Measurements from ENCODE around the gene AFF3. TPM values are rescaled to one million over a fixed set of nuclear protein-coding genes. Genes with fewer than 3 reads are reported as not detected.
"Not testable (repeated sequence)": the region's sequence is repeated elsewhere in the genome, so short reads cannot be mapped to it uniquely, and the experiment has no call there.

The AFF3 gene
- total RNA-seq, 1 donor from 2014 or later, result 25.6 TPM

DNA sequence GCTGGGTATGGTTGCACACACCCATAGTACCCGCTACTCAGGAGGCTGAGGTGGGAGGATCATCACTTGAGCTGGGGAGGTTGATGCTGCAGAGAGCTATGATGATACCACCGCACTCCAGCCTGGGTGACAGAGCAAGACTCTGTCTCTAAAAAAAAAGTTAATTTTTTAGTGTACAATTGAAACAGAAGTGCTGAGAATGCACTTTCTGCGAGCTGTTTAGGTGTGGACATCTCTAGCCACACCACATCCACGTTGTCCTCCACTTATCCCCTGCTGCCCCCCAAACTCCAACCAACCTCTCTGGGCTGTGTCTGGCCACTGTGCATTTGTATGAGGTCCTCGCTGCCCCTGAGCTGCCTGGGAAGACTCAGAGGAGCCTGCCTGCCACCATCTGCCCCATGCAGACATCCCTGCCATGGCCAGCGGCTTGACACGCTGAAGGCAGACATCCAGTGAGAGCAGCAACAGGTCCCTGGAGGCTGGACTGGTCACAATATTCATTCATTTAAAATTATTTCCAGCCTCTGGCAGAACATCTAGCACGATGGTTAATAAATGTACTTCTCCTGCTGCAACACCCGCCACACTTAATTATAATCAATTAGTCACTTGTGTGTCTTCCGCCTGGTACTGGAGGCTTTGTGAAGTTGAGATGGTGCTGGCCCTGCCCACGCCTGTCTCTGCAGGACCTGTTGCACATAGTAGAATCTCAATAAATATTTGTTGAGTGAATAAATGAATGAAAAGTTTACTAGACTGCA is 3.7 kb upstream of the AFF3 start:
- DNase-seq (ENCODE audit: low spot score), result no peak

DNA sequence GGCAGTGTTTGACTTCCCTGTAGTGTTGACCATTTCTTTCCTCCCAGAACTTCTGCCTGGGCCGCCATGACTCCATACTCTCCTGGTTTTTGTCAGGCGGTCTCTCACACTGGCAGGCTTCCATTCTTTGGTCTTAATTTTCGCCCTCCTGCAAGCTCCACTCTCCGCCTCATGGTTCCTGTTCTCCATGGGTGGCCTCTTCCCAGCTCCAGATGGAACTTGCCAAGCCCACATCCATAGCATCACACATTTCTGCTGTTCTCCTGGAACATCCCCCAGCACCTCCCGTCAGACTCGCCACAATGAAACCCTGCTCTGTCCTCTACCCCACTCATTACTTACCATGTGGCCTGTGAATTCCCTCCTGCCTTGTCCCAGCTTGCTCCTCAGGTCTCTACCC is 896 bp upstream of the AFF3 start:
- no peak for DNase-seq (ENCODE audit: low spot score)

DNA sequence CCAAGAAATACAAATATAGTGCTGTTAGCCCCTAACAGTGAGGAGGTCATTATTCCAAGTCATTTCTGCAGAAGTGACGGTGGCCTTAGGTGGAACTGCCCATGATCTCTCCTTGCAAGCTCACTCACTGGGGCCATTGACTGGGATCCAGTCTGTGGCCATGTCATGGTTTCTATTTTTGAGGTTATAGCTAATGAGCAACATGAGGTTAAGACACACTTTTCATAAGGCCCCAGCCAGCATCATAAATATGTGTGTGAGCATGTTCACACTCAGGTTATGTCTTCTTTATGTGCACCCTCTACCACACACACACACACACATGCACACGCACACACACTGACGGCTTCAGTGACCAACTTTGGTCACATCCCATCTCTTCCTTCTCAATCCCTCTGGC is 484 bp downstream of the AFF3 start:
- DNase-seq (ENCODE audit: low spot score), result no peak

DNA sequence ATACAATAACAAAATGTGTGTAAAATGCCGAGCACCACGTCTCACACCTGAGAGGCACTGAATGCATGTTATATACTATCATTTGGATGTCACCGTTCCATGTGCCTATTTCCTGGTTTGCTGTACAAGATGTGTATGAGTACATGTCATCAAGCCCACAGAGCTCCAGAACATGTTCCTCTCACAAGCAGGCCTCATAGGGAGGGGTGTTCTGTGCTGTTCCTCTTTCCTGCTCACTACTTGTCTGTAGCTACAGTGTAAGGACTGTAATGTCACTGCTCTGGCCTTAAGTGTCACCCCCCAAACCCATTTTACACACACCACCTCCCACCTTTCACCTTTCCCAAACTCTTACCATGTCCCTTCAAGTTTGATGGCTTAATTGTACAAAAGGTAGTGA is 1.8 kb downstream of the AFF3 start:
- no peak for DNase-seq (ENCODE audit: low spot score)

DNA sequence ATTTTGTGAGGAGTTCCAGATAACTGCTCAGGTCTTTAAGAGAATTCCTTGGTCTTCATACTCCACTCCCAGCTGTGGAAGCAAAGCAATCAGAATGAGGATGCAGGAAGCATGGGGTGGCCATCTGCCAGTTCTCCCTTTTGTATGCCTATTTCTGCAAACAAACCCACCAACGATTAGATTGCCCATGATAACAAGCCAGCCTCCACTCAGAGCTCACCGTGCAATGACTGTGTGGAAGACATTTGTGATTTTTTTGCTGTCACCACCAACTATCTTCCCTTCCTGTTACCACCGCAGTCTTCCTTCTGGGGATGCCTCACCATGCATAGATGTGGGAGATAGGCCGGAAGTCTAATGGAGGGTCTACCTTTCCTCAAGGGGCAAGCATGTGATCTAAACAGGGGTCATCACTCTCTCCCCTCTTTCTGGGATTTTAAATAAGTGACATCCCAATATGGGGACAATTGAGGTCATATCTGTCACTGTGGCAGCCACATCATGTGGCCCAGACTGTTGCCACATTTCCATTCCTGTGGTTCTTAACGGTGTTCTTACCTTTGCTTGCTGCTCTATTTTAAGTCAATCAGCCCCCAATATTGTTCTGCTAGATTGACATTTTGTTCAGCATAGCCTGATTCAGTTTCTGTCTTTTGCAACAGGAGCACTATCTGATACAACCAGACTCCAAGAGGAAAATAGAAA is 4.4 kb downstream of the AFF3 start:
- DNase-seq (ENCODE audit: low spot score), result no peak

DNA sequence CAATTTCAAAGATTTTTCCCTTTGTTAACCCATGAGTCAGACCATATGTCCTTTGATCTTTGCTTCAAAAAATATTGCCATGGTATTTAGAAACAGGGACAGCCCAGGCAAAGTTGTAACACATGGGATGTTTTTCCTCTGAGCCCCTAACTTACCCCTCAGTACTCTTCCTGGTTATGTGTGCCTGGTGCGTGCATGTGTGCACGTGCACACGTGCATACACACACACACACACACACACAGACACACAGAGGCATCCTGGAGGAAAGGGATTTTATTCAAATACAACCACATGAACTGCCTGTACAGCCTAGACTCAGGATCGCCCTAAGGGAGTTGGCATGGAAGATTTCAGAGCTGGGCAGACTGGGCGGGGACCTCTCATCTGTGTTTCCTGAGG is 5.1 kb downstream of the AFF3 start:
- DNase-seq (ENCODE audit: low spot score), result no peak

DNA sequence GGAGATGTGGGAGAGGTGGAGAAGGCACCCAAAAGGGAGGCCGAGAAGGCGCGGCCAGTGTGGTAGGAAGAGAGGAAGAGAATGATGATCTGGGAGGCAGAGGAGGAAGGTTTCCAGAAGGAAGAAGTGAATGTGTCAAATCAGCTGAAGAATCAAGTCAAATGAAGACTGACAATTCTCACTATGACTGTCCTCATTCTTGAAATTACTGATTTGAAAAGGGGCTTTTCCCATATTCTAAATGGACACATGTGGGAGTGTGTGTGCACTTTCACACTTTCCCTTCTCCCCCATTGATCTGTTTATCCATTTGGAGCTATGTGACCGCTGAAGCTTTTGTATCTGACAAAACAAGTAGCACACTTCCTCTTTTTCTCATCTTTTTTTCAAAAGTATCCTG is 6.1 kb downstream of the AFF3 start:
- no peak for DNase-seq (ENCODE audit: low spot score)

DNA sequence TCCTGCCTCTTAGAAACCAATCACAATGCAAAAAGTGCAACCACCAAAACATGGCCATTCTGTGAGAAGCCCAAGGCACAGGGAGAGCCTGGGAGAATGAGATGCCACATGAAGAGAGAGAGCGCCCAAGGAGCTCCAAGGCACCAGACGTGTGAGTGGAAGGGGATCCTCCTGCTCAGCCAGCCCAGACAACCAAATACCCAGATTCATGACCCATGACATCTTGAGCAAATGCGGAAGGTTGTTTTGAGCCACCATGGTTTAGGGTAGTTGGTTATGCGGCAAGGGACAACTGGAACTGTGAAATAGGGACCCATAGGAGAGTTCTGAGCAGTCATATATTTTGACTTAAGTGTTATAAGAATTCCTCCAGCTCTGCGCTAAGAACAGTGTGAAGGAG is 7.0 kb downstream of the AFF3 start:
- no peak for DNase-seq (ENCODE audit: low spot score)

DNA sequence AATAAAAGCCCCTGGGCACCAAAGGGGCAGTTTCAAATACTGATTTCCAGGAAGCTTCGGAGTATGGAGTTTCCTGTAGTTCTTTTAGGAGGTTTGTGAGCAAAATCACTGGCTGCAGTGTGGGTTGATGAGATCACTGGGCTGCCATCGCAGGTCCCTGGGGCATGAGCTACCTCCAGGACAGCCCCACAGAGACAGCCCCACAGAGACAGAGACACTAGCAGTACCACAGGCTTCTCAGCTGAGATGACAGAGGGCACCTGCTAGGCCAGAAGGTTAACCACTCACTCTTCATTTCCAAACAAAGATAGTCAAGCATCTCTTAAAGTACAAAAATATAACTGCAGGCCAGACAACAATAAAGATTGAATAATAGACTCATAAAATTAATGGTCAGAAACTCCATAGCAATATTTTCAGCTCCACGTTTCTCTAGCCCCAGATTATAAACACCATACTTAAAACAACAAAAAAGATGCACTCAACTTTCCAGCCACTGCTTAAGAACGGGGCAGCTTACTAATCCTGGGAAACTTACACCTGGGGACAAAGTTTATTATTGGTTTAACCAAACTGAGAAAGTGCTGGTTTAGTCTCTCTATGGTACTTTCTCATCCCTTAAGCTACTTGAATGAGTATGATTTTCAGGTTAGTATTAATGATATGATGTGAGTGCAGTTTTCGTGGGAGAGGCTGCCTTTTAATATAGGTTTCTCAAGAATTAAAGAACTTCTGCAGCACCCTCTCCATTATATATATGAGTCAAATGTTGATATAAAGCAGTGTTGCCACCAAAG is 11.6 kb downstream of the AFF3 start:
- DNase-seq (ENCODE audit: low spot score), result no peak

DNA sequence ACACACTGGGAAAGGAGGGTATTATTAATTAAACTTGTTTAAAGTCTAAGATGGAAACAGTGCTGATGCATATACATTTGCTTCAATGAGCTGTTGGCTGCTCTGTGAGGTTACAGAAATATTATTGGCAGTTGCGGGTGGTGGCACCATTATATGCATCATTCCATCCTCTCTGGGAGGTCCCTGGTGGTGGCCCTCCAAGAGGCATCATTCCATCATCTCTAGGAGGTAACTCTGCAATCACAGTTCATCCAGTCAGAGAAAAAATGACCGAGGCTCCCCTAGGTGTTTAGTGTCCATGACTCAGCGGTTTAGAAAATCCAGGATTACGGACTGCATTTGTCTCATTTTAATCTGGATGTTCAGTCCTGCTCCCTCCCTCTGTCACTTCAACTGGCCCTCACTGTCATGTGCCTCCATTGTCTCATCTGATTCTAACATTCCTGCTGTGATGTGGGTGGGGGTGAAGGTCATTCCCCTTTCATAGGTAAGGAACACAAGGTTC is 15.4 kb downstream of the AFF3 start:
- DNase-seq (ENCODE audit: low spot score), result no peak

DNA sequence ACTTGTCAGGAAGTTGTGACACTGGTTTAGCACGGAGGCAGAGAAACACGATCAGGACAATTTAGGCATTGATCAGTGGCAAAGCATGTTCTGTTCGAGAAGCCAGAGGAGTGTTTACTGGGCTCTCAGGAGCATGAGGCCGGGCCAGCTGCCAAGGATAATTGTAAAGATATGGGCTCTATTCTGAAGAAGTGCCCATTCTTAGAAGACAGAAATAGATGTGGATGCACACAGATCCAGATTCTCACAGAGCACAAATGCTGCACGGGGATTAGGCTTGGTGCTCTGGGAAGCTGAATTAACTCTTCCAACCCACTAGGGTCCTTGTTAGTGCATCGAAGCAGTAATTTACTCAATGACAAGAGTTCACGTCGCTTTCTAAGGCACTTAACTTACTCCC is 16.2 kb downstream of the AFF3 start:
- DNase-seq (ENCODE audit: low spot score), result no peak

DNA sequence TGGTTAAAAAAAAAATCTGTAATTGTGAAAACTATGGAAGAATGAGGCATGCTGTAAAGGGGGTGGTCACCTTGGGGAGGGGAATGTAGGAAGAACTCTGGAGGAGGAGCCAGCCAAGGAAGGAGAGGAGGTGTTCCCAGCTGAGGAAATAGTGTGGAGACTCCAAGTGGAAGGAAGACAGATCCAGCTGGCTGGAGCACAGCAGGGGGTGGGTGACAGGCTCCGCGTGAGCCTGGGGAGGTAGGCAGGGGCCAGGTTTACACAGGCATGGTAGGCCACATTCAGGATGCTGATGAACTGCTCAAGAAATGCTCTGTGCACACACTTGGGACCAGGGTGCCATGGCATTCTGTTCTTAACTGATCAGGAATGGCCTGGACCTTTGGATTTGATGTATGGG is 16.8 kb downstream of the AFF3 start:
- DNase-seq (ENCODE audit: low spot score), result no peak

DNA sequence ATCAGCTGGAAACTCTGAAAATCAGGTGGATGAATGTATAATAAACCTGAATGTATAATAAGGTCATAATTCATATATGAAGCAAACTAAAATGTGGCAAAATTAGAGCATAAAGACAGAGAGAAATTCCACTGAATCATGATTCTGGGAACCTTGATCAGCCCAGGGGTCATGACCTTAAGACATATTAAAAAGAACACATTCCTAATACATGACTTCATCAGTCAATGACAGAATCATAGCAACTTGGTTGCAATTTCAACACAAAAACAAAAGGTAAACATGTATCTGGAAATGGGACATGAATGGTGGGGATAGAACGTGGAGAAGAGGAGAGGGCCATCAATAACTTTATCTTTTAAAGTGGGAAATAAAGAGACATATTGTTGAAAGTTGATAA is 17.6 kb downstream of the AFF3 start:
- no peak for DNase-seq (ENCODE audit: low spot score)

DNA sequence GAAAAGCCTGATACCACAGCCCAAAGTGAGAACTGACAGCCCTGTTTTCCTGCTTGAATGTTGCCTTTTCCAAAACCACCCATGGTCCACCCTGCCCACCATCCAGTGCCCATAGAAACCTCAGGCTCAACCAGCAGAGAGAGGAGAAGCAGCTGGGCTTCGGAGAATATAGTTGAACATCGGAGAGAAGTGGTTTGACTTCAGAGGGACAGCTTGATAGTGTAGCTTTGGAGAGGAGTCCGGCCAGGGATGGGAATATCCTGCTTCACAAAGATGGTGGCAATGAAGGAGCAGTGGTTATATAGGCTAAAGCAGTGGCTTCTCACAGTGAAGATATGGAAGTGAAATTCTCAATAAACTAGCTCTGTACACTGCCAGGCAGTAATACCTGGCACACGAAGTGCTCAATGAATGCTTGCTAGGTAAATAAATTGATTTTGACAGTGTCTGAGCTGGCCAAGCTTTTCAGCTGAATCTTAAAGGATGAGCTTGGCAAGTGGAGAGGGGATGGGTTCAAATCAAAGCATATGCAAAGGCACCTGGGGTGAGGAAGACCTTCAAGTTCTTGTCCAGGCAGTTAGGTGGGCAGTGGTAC is 21.2 kb downstream of the AFF3 start:
- DNase-seq (ENCODE audit: low spot score), result no peak

DNA sequence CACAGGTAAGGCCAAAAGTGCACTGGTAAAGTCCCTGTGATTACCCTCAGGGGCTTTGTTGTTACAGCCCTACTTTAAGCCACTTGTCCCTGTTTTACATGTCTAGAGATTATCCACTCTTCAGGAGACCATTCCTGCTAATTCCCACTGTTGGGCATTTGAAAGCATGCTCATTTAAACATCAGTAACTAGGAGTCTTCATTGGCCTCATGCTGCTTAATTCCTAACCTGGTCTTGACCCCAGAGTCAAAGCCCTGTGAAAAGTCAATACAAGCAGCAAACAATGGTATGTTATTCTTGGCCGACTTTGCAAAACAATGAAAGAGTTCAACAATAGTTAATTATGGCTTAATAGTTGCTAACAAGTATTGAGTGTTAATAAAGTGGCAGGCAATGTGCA is 23.2 kb downstream of the AFF3 start:
- no peak for DNase-seq (ENCODE audit: low spot score)

DNA sequence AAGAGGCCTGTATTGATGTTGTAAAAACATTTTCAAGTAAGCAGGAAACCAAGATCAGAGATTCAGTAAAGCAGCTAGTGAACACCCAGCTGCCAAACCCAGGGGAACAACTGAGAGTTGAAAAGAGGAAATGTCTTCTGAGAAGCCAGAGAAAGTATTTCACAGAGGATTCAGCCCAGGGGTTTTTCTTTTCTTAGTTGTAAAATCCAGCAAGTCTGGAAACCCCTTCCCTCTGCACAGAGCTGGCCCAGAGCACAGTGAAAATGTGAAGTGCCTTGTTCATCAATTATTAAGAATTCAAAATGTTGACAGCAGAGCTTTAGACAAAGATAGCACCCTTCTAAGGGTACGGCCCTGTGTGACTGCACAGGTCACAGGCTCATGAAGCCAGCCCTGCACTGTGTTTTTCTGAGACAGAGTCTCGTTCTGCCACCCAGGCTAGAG is 28.4 kb downstream of the AFF3 start:
- DNase-seq (ENCODE audit: low spot score), result no peak

DNA sequence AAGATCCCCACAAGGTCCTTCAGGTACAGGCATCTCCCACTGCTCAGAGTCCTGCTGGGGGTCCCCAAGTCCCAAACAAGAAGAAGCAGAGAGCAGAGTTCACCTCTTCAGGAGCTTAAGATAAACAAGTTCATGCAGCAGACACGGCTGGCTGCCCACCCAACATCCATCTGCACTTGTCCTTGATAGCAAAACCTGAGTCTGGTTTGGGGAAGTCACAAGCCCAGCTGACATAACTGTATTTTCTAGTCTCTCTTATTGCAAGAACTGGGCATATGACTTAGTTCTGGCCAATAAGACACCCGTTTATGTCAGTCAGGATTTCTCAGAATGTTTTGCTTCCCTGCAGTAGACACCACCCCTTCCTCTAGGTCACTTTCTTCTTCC is 31.8 kb downstream of the AFF3 start:
- no peak for DNase-seq (ENCODE audit: low spot score)

DNA sequence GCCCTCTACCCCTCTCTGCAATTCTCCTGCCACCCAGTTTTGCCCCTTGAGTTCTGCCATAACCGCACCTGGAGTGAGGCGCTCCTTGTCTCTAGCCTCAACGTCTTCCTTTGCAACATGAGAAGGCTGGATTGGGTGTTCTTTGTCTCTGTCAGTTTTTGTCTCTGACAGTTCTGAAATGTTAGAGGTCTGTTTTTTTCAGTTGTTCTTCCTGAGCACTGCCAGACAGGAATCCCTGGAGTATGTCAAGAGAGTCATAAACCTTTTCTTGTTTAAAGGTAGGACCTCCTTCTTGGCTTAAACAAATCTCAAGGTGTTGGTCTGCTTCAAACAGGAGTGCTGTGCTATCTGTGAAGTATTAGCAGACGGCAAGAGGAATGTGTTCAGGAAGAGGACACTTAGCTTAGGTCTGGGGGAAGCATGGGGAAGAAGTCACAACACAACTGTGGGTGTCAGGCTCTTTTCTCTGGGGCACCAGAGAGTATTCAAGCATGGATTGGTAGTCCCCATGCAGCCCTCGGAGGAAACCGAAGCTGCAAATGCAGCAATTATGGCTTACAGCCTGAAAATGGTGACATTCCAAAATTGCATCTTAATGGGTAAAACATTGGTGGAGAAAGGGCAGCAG is 32.3 kb downstream of the AFF3 start:
- DNase-seq (ENCODE audit: low spot score), result no peak

DNA sequence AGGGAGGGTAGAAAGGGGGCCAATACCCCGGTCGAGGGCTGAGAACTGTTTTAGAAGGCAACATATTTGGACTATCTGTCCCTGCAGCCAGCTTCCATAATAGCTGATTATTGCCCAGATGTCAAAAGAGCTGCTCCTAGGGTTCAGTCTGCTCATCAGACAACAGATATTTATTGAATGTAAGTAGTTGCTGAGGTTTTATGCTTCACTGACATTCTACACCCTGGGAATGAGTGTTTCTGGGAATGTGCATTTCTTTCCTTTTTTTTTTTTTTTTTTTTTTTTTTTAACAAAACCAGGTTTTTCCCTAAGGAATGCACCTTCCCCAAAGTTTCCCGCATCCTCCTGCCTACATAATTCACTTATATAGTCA is 33.8 kb downstream of the AFF3 start:
- DNase-seq (ENCODE audit: low spot score), result not testable (repeated sequence)

DNA sequence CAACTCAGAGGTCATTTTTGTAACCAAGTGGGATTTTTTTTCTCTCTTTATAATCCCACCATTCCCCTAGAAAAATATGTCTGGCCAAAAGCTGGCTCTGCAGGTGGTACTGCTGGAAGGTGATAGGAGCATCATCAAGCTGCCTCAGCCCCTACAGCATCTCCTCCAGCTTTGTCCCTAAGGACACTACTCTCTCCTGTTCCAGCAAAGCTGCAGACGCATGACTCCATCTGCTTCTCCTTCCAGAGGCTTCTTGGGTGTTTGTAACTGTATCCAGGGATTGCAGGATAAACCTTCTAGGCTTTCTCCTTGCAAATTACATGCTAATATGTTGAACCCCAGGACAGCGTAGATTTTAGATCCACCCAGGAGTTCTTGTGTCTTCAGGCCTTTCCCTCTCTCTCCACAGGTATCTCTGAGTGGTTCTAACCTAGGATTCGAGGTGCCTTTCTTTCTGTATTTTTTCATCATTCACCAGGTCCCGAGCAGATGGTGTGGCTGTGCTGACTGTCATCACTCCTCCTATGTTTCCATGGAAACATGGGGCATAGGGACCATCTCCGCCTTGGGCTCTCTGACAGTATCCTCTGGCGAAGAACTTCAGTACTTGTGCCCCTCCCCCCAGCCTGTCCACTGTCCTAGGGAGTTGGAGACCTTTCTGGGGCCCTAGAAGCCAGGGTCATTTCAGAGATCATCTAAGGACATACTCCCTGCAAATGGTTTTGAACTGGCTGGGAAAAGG is 34.3 kb downstream of the AFF3 start:
- no peak for DNase-seq (ENCODE audit: low spot score)

DNA sequence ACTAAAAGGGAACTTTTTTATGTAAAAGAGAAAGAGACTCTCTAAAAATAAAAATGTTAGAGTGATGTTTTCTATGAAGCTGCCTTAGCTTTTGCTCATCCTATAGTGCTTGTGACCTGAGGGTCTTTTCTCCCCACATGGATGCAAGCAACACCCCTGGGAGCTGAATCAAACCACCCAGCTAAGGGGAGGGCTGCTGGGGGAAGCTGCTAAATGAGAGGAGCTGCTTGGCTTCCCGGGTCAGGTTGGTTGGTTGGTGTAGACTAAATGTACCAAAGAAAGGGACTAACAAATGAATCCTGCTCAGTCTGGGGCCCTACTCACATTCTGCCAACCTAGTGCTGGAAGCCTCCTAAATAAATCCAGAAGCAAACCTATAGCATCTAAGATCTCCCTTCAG is 35.0 kb downstream of the AFF3 start:
- DNase-seq (ENCODE audit: low spot score), result no peak
